ENCODE data around the gene CYB561D2. TPM values are rescaled to one million over a fixed set of nuclear protein-coding genes. Genes with fewer than 3 reads are reported as not detected.
A peak's percentile ranks its signal among the peaks of the same experiment; 100 is the strongest.

CYB561D2 gene
- total RNA-seq, 1 experiment from 2014 or later = 9.5 TPM

GRCh38 chr3:50370594-50370993 lies 19.9 kb downstream of the CYB561D2 start:
- BruUV-seq (replicated peaks) = no TSS peak
- H3K36me3 ChIP-seq (ENCODE audit: control insufficient read depth in 1 of 2, insufficient read depth in 2 of 2, low read length in 2 of 2) = no peaks in the 10 kb centered on the region
- ATAC-seq = peak; percentile 68
- H3K9me3 ChIP-seq (ENCODE audit: control insufficient read depth in 1 of 2, insufficient read depth in 1 of 2, low read depth in 1 of 2, low read length in 2 of 2) = no peaks in the 10 kb centered on the region
- ChIA-PET RAD21 (ENCODE audit: low non-redundant PET in 1 of 2, low total read pairs in 2 of 2, uncharacterized antibody in 2 of 2, unreplicated experiment in 2 of 2) (interaction anchor here (1.0 to 1.1 kb wide), 2 partner anchors 171 to 172 kb away, joined by 5 to 6 read pairs; no protein-coding TSS in a partner anchor), CTCF (interaction anchor here (0.9 to 1.0 kb wide), 3 partner anchors 18 to 180 kb away, joined by 3 to 12 read pairs (median 4); no protein-coding TSS in a partner anchor), POLR2A (interaction anchor here (1.1 kb wide), 1 partner anchor 135 kb away, joined by 3 read pairs; the partner anchor contains the start of gene GNAI2)
- no peak for DNase-seq (ENCODE audit: low read depth, low spot score)
- intact Hi-C loops (cut with micrococcal nuclease) = no loop called here
- H3K9ac ChIP-seq (ENCODE audit: low read length) = no peak overlapping the region
- H3K27ac ChIP-seq (ENCODE audit: low read depth, low read length) = no peak overlapping the region
- TF ChIP-seq EGR1 (IDR thresholded peaks at IDR 0.05; ENCODE audit: low read depth) = no peak
- TF ChIP-seq SRF (IDR thresholded peaks at IDR 0.05; ENCODE audit: low read depth) = no peak
- TF ChIP-seq RAD21 (IDR thresholded peaks at IDR 0.05; ENCODE audit: low read depth) = peak; percentile 67
- peak in 2 of 3 experiments; percentile 31 to 55; a peak in 5 of 6 replicates for TF ChIP-seq CTCF (IDR thresholded peaks at IDR 0.05 in 2 of 3, conservative IDR thresholded peaks at IDR 0.05 in 1 of 3; ENCODE audit: borderline replicate concordance in 1 of 3, insufficient read depth in 1 of 3, low read depth in 2 of 3, low read length in 2 of 3)
- TF ChIP-seq SIN3A (IDR thresholded peaks at IDR 0.05; ENCODE audit: low read depth) = no peak
- H2AFZ ChIP-seq (ENCODE audit: low read depth, low read length, poor library complexity, severe bottlenecking) = no peak overlapping the region
- H3K4me1 ChIP-seq (ENCODE audit: control insufficient read depth in 1 of 2, insufficient read depth in 2 of 2, low read length in 2 of 2) = peaks cover 4 to 12% of the 10 kb centered on the region in 2 experiments; a peak in 2 of 4 replicates
- no peaks in the 10 kb centered on the region for H3K79me2 ChIP-seq (ENCODE audit: insufficient read depth, low read length)
- no peak overlapping the region for H3K4me2 ChIP-seq (ENCODE audit: low read length)
- no peaks in the 10 kb centered on the region for H3K27me3 ChIP-seq (ENCODE audit: insufficient read depth, low read length)
- H3K9me2 ChIP-seq (ENCODE audit: insufficient read depth) = no peaks in the 10 kb centered on the region
- H4K20me1 ChIP-seq (ENCODE audit: insufficient read depth) = no peaks in the 10 kb centered on the region
- no peak overlapping the region for H3K4me3 ChIP-seq (replicated peaks in 1 of 2; ENCODE audit: low read depth in 1 of 2, low read length in 2 of 2)

- Histone ChIP-seq H3K9ac (ENCODE audit: low read length) (no peak overlapping the region), H2AFZ (ENCODE audit: low read depth, low read length, poor library complexity, severe bottlenecking) (no peak overlapping the region), H3K27ac (ENCODE audit: low read depth, low read length) (no peak overlapping the region), H3K79me2 (ENCODE audit: insufficient read depth, low read length) (no peaks in the 10 kb centered on the region), H3K4me1 (ENCODE audit: control insufficient read depth in 1 of 2, insufficient read depth in 2 of 2, low read length in 2 of 2) (peaks cover 4 to 10% of the 10 kb centered on the region in 2 experiments; a peak in 2 of 4 replicates), H3K9me3 (ENCODE audit: control insufficient read depth in 1 of 2, insufficient read depth in 1 of 2, low read depth in 1 of 2, low read length in 2 of 2) (no peaks in the 10 kb centered on the region), H3K36me3 (ENCODE audit: control insufficient read depth in 1 of 2, insufficient read depth in 2 of 2, low read length in 2 of 2) (no peaks in the 10 kb centered on the region), H4K20me1 (ENCODE audit: insufficient read depth) (no peaks in the 10 kb centered on the region), H3K4me2 (ENCODE audit: low read length) (no peak overlapping the region), H3K4me3 (replicated peaks in 1 of 2; ENCODE audit: low read depth in 1 of 2, low read length in 2 of 2) (no peak overlapping the region), H3K9me2 (ENCODE audit: insufficient read depth) (no peaks in the 10 kb centered on the region), H3K27me3 (ENCODE audit: insufficient read depth, low read length) (no peaks in the 10 kb centered on the region)
- RAD21 ChIA-PET (ENCODE audit: low non-redundant PET in 1 of 2, low total read pairs in 2 of 2, uncharacterized antibody in 2 of 2, unreplicated experiment in 2 of 2) = interaction anchor here (1.0 to 1.1 kb wide), 2 partner anchors 171 kb away, joined by 5 to 6 read pairs; no protein-coding TSS in a partner anchor
- BruUV-seq (replicated peaks) = no TSS peak
- no peak for DNase-seq (ENCODE audit: low read depth, low spot score)
- POLR2A ChIA-PET = interaction anchor here (1.1 kb wide), 1 partner anchor 135 kb away, joined by 3 read pairs; the partner anchor contains the start of gene GNAI2
- CTCF ChIA-PET = interaction anchor here (0.9 to 1.0 kb wide), 3 partner anchors 18 to 180 kb away, joined by 3 to 12 read pairs (median 4); no protein-coding TSS in a partner anchor
- intact Hi-C loops (cut with micrococcal nuclease) = no loop called here
- TF ChIP-seq YY1 (IDR thresholded peaks at IDR 0.05; ENCODE audit: extremely low read depth, insufficient replicate concordance, low read depth, low read length) (no peak), SP1 (IDR thresholded peaks at IDR 0.05; ENCODE audit: low read depth) (no peak), EGR1 (IDR thresholded peaks at IDR 0.05; ENCODE audit: low read depth) (no peak), RAD21 (IDR thresholded peaks at IDR 0.05; ENCODE audit: low read depth) (no peak), MAX (IDR thresholded peaks at IDR 0.05) (no peak)
- no peak for ATAC-seq
These were observed 20.5 kb downstream of the CYB561D2 start for GRCh38 chr3:50371133-50371685.

All from HCT116 (cell line).